HEK293 (cell line): ENCODE data around the gene LZTFL1.

ENCODE experiments used
- CTCF ChIA-PET: fragments of 350-600 bp; formaldehyde crosslinking; extraction: SDS; loops from one replicate; lab custom pipeline; 2021; ENCODE audit warnings: antibody characterized with exemption; lab: Yijun Ruan, JAX
- POLR2A ChIA-PET: fragments of 300-600 bp; formaldehyde crosslinking; extraction: SDS; loops from one replicate; lab custom pipeline; 2020; ENCODE audit warnings: antibody characterized with exemption, inconsistent platforms; lab: Yijun Ruan, JAX
- H3K27ac ChIP-seq: fragments of 200-500 bp; sonication (Bioruptor generic); 2 replicates; pipeline ENCODE4 v1.5.1; 2014; ENCODE audit warnings: low read depth, low read length, control low read depth, inconsistent platforms; ENCODE audit errors: extremely low read depth
- H3K36me3 ChIP-seq, 2 experiments: fragments of 200-500 bp in 1 of 2; sonication (Bioruptor generic) in 1 of 2; 1 replicate in 1 of 2; 2 replicates in 1 of 2; pipeline ENCODE4 v1.5.1; 2014 to 2017; ENCODE audit warnings: inconsistent platforms in 2 of 2, low read length in 2 of 2; ENCODE audit not compliant: control insufficient read depth in 2 of 2, insufficient read depth in 1 of 2
- H3K4me1 ChIP-seq: fragments of 200-500 bp; sonication (Bioruptor generic); 2 replicates; pipeline ENCODE4 v1.5.1; 2014; ENCODE audit warnings: mild to moderate bottlenecking, low read length, inconsistent platforms; ENCODE audit not compliant: control insufficient read depth, insufficient read depth
- H3K4me3 ChIP-seq: 2 replicates; pipeline ENCODE4 v1.5.1; 2011; ENCODE audit warnings: low read depth, mild to moderate bottlenecking, control low read depth, low read length, moderate library complexity
- H3K9me3 ChIP-seq: fragments of 200-500 bp; sonication (Bioruptor generic); 2 replicates; pipeline ENCODE4 v1.5.1; 2014; ENCODE audit warnings: low read depth, low read length, inconsistent platforms; ENCODE audit not compliant: control insufficient read depth, insufficient read depth
- IKZF3 ChIP-seq: fragments of 450-650 bp; IDR thresholded peaks from 2 replicates; pipeline ENCODE4 v1.5.0; 2018; ENCODE audit warnings: missing biosample characterization, mild to moderate bottlenecking, missing genetic modification characterization, moderate library complexity
- KLF16 ChIP-seq: fragments of 450-650 bp; formaldehyde crosslinking; IDR thresholded peaks from 2 replicates; pipeline ENCODE4 v1.5.1; 2017; ENCODE audit warnings: missing biosample characterization, missing genetic modification characterization
- KLF8 ChIP-seq: fragments of 450-650 bp; formaldehyde crosslinking; IDR thresholded peaks from 2 replicates; pipeline ENCODE4 v1.5.1; 2016; ENCODE audit warnings: missing biosample characterization, missing genetic modification characterization
- KLF9 ChIP-seq: fragments of 450-650 bp; formaldehyde crosslinking; IDR thresholded peaks from 2 replicates; pipeline ENCODE4 v1.5.1; 2016; ENCODE audit warnings: missing biosample characterization, missing genetic modification characterization, low read depth
- MZF1 ChIP-seq: fragments of 450-650 bp; formaldehyde crosslinking; IDR thresholded peaks from 2 replicates; pipeline ENCODE4 v1.5.1; 2017; ENCODE audit warnings: missing biosample characterization, missing genetic modification characterization, borderline replicate concordance
- PRDM1 ChIP-seq: fragments of 450-650 bp; formaldehyde crosslinking; IDR thresholded peaks from 2 replicates; pipeline ENCODE4; 2016; ENCODE audit warnings: missing biosample characterization, missing genetic modification characterization
- SCRT1 ChIP-seq: fragments of 450-650 bp; formaldehyde crosslinking; IDR thresholded peaks from 2 replicates; pipeline ENCODE4 v1.5.1; 2016; ENCODE audit warnings: missing biosample characterization, missing genetic modification characterization, borderline replicate concordance
- SCRT2 ChIP-seq: fragments of 450-650 bp; formaldehyde crosslinking; IDR thresholded peaks from 2 replicates; pipeline ENCODE4 v1.5.1; 2016; ENCODE audit warnings: missing biosample characterization, missing genetic modification characterization
- ZNF121 ChIP-seq: fragments of 450-650 bp; formaldehyde crosslinking; IDR thresholded peaks from 2 replicates; pipeline ENCODE4 v1.5.1; 2016; ENCODE audit warnings: missing biosample characterization, missing genetic modification characterization
- ZNF157 ChIP-seq: fragments of 450-650 bp; formaldehyde crosslinking; IDR thresholded peaks from 2 replicates; pipeline ENCODE4 v1.5.1; 2016; ENCODE audit warnings: missing biosample characterization, missing genetic modification characterization
- ZNF169 ChIP-seq: fragments of 450-650 bp; formaldehyde crosslinking; IDR thresholded peaks from 2 replicates; pipeline ENCODE4 v1.5.1; 2016; ENCODE audit warnings: missing biosample characterization, missing genetic modification characterization
- ZNF248 ChIP-seq: fragments of 450-650 bp; formaldehyde crosslinking; IDR thresholded peaks from 2 replicates; pipeline ENCODE4 v1.5.1; 2017; ENCODE audit warnings: missing biosample characterization, missing genetic modification characterization
- ZNF292 ChIP-seq: fragments of 450-650 bp; formaldehyde crosslinking; IDR thresholded peaks from 2 replicates; pipeline ENCODE4 v1.5.1; 2016; ENCODE audit warnings: low read depth, missing biosample characterization, missing genetic modification characterization, borderline replicate concordance
- ZNF311 ChIP-seq: fragments of 450-650 bp; formaldehyde crosslinking; IDR thresholded peaks from 2 replicates; pipeline ENCODE4 v1.5.1; 2017; ENCODE audit warnings: missing biosample characterization, missing genetic modification characterization, borderline replicate concordance
- ZNF510 ChIP-seq: fragments of 450-650 bp; formaldehyde crosslinking; IDR thresholded peaks from 2 replicates; pipeline ENCODE4 v1.5.1; 2018; ENCODE audit warnings: mild to moderate bottlenecking, missing genetic modification characterization, missing biosample characterization; ENCODE audit not compliant: insufficient replicate concordance
- ZNF514 ChIP-seq: fragments of 450-650 bp; formaldehyde crosslinking; IDR thresholded peaks from 2 replicates; pipeline ENCODE4 v1.5.1; 2016; ENCODE audit warnings: missing biosample characterization, missing genetic modification characterization
- ZNF530 ChIP-seq: fragments of 450-650 bp; formaldehyde crosslinking; IDR thresholded peaks from 2 replicates; pipeline ENCODE4 v1.5.1; 2016; ENCODE audit warnings: low read depth, missing biosample characterization, missing genetic modification characterization
- ZNF548 ChIP-seq: fragments of 450-650 bp; formaldehyde crosslinking; IDR thresholded peaks from 2 replicates; pipeline ENCODE4 v1.5.1; 2016; ENCODE audit warnings: missing biosample characterization, missing genetic modification characterization
- ZNF561 ChIP-seq: fragments of 450-650 bp; IDR thresholded peaks from 2 replicates; pipeline ENCODE4 v1.5.1; 2018; ENCODE audit warnings: missing biosample characterization, missing genetic modification characterization, borderline replicate concordance
- ZNF654 ChIP-seq: fragments of 450-650 bp; formaldehyde crosslinking; IDR thresholded peaks from 2 replicates; pipeline ENCODE4 v1.5.1; 2016; ENCODE audit warnings: low read depth, missing biosample characterization, missing genetic modification characterization
- ZNF660 ChIP-seq: fragments of 450-650 bp; IDR thresholded peaks from 2 replicates; pipeline ENCODE4 v1.5.1; 2018; ENCODE audit warnings: missing biosample characterization, mild to moderate bottlenecking, missing genetic modification characterization
- ZNF701 ChIP-seq: fragments of 450-650 bp; formaldehyde crosslinking; IDR thresholded peaks from 2 replicates; pipeline ENCODE4 v1.5.1; 2016; ENCODE audit warnings: missing biosample characterization, missing genetic modification characterization
- ZNF776 ChIP-seq: fragments of 450-650 bp; formaldehyde crosslinking; IDR thresholded peaks from 2 replicates; pipeline ENCODE4 v1.5.0; 2017; ENCODE audit warnings: missing biosample characterization, missing genetic modification characterization, borderline replicate concordance
- ZNF837 ChIP-seq: fragments of 450-650 bp; formaldehyde crosslinking; IDR thresholded peaks from 2 replicates; pipeline ENCODE4 v1.5.1; 2016; ENCODE audit warnings: missing biosample characterization, missing genetic modification characterization
- TF ChIP-seq, protein P1 (sequence below): fragments of 450-650 bp; formaldehyde crosslinking; IDR thresholded peaks from 2 replicates; pipeline ENCODE4 v1.5.1; 2016; ENCODE audit warnings: missing biosample characterization, missing genetic modification characterization
- TF ChIP-seq, protein P2 (sequence below): fragments of 450-650 bp; formaldehyde crosslinking; IDR thresholded peaks from 2 replicates; pipeline ENCODE4; 2016; ENCODE audit warnings: missing biosample characterization, missing genetic modification characterization
- TF ChIP-seq, protein P3 (sequence below): fragments of 450-650 bp; formaldehyde crosslinking; IDR thresholded peaks from 2 replicates; pipeline ENCODE4 v1.5.1; 2016; ENCODE audit warnings: missing biosample characterization, missing genetic modification characterization
- TF ChIP-seq, protein P4 (sequence below): fragments of 450-650 bp; formaldehyde crosslinking; IDR thresholded peaks from 2 replicates; pipeline ENCODE4 v1.5.1; 2017; ENCODE audit warnings: missing biosample characterization, missing genetic modification characterization
- TF ChIP-seq, protein P5 (sequence below): fragments of 450-650 bp; formaldehyde crosslinking; IDR thresholded peaks from 2 replicates; pipeline ENCODE4 v1.5.1; 2016; ENCODE audit warnings: missing biosample characterization, missing genetic modification characterization

LZTFL1 gene

DNA sequence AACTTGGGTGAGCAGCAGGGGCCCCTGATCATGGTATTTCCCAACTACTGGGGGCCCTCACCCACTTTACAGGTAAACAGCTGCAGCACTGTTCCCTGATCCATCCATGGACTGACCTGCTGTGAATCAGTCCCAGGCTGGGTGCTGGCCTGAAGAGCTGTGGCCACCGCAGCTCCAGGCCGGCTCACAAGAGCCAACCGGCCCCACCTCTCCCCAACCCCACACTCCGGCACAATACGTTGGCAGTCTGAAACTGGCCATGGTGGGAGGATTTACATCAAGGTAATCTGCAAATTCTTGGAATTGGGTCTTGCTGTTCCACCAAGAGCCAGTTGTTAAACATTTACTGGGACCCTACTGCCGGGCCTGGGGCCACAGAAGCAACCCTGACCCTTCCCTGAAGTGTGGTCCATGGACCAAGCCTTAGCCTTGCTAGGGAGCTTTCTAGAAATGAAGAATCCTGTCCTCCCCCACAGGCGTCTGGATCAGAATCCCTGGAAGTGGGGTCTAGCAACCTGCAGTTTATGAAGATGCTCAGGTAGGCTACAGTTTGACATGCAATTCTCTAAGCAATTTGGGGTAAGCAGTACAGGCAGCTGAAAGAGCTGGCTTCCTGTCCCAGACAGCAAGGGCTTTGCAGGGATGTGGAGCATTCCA, 49.3 kb downstream of the LZTFL1 start (continued):
- TF ChIP-seq, protein P1, sequence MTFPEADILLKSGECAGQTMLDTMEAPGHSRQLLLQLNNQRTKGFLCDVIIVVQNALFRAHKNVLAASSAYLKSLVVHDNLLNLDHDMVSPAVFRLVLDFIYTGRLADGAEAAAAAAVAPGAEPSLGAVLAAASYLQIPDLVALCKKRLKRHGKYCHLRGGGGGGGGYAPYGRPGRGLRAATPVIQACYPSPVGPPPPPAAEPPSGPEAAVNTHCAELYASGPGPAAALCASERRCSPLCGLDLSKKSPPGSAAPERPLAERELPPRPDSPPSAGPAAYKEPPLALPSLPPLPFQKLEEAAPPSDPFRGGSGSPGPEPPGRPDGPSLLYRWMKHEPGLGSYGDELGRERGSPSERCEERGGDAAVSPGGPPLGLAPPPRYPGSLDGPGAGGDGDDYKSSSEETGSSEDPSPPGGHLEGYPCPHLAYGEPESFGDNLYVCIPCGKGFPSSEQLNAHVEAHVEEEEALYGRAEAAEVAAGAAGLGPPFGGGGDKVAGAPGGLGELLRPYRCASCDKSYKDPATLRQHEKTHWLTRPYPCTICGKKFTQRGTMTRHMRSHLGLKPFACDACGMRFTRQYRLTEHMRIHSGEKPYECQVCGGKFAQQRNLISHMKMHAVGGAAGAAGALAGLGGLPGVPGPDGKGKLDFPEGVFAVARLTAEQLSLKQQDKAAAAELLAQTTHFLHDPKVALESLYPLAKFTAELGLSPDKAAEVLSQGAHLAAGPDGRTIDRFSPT (tag by site-specific recombination), result no peak
- TF ChIP-seq SCRT2 (no peak), ZNF248 (tag by site-specific recombination) (no peak), ZNF548 (tag by site-specific recombination) (no peak), ZNF292 (tag by site-specific recombination) (no peak), KLF9 (tag by site-specific recombination) (no peak), ZNF169 (no peak), KLF16 (no peak)
- TF ChIP-seq, protein P2, sequence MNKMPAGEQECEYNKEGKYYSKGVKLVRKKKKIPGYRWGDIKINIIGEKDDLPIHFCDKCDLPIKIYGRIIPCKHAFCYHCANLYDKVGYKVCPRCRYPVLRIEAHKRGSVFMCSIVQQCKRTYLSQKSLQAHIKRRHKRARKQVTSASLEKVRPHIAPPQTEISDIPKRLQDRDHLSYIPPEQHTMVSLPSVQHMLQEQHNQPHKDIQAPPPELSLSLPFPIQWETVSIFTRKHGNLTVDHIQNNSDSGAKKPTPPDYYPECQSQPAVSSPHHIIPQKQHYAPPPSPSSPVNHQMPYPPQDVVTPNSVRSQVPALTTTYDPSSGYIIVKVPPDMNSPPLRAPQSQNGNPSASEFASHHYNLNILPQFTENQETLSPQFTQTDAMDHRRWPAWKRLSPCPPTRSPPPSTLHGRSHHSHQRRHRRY (tag by site-specific recombination), result no peak

DNA sequence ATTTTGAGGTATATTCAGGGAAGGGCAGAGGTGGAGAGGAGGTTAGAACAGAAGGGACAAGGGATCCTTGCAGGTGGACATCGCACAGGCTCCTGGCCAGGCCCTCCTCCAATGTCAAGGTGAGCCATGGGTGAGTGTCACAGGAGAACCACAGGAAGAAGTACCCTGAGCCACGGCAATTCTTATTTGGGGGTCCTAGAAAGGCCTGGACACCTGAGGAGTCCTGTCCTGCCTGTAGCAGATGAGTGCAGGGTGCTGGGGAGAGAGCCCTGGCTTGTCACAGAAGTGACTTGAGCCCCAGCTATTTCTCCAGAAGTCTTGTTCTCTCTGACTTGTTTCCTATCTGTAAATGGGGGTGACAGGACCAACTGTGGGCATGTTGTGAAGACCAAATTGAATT, 49.9 kb downstream of the LZTFL1 start:
- H3K36me3 ChIP-seq, result no peaks in the 10 kb centered on the region
- no peaks in the 10 kb centered on the region for H3K4me1 ChIP-seq
- no peak overlapping the region for H3K27ac ChIP-seq
- POLR2A ChIA-PET, result no interaction called here
- H3K4me3 ChIP-seq, result no peak overlapping the region
- no peaks in the 10 kb centered on the region for H3K9me3 ChIP-seq
- TF ChIP-seq ZNF510 (tag by site-specific recombination), result no peak
- no peak for TF ChIP-seq ZNF311 (tag by site-specific recombination)
- no peak for TF ChIP-seq ZNF157 (tag by site-specific recombination)
- TF ChIP-seq MZF1 (tag by site-specific recombination), result no peak
- TF ChIP-seq, protein P3, sequence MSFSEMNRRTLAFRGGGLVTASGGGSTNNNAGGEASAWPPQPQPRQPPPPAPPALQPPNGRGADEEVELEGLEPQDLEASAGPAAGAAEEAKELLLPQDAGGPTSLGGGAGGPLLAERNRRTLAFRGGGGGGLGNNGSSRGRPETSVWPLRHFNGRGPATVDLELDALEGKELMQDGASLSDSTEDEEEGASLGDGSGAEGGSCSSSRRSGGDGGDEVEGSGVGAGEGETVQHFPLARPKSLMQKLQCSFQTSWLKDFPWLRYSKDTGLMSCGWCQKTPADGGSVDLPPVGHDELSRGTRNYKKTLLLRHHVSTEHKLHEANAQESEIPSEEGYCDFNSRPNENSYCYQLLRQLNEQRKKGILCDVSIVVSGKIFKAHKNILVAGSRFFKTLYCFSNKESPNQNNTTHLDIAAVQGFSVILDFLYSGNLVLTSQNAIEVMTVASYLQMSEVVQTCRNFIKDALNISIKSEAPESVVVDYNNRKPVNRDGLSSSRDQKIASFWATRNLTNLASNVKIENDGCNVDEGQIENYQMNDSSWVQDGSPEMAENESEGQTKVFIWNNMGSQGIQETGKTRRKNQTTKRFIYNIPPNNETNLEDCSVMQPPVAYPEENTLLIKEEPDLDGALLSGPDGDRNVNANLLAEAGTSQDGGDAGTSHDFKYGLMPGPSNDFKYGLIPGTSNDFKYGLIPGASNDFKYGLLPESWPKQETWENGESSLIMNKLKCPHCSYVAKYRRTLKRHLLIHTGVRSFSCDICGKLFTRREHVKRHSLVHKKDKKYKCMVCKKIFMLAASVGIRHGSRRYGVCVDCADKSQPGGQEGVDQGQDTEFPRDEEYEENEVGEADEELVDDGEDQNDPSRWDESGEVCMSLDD, result no peak
- TF ChIP-seq ZNF121, result no peak
- no peak for TF ChIP-seq ZNF530 (tag by site-specific recombination)
- no peak for TF ChIP-seq KLF8
- TF ChIP-seq PRDM1 (tag by site-specific recombination), result no peak
- TF ChIP-seq ZNF701 (tag by site-specific recombination), result no peak
- TF ChIP-seq ZNF561 (tag by site-specific recombination), result no peak
- no peak for TF ChIP-seq ZNF776 (tag by site-specific recombination)
- TF ChIP-seq ZNF654, result no peak
- no peak for TF ChIP-seq ZNF514 (tag by site-specific recombination)
- TF ChIP-seq SCRT1 (tag by site-specific recombination), result no peak
- TF ChIP-seq, protein P4, sequence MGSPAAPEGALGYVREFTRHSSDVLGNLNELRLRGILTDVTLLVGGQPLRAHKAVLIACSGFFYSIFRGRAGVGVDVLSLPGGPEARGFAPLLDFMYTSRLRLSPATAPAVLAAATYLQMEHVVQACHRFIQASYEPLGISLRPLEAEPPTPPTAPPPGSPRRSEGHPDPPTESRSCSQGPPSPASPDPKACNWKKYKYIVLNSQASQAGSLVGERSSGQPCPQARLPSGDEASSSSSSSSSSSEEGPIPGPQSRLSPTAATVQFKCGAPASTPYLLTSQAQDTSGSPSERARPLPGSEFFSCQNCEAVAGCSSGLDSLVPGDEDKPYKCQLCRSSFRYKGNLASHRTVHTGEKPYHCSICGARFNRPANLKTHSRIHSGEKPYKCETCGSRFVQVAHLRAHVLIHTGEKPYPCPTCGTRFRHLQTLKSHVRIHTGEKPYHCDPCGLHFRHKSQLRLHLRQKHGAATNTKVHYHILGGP (tag by site-specific recombination), result no peak
- no peak for TF ChIP-seq ZNF660 (tag by site-specific recombination)
- no peak for TF ChIP-seq IKZF3
- TF ChIP-seq, protein P5, sequence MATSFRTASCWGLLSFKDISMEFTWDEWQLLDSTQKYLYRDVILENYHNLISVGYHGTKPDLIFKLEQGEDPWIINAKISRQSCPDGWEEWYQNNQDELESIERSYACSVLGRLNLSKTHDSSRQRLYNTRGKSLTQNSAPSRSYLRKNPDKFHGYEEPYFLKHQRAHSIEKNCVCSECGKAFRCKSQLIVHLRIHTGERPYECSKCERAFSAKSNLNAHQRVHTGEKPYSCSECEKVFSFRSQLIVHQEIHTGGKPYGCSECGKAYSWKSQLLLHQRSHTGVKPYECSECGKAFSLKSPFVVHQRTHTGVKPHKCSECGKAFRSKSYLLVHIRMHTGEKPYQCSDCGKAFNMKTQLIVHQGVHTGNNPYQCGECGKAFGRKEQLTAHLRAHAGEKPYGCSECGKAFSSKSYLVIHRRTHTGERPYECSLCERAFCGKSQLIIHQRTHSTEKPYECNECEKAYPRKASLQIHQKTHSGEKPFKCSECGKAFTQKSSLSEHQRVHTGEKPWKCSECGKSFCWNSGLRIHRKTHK, result no peak
- TF ChIP-seq ZNF837, result no peak
- CTCF ChIA-PET, result no interaction called here
